DND-41 (cell line): ENCODE data around the gene RNASET2.

Source experiments
- EZH2 ChIP-seq: IDR thresholded peaks from 3 replicates; pipeline ENCODE4 v1.6.1; 2012; ENCODE audit warnings: borderline replicate concordance, low read depth, mild to moderate bottlenecking, moderate library complexity, low read length, inconsistent platforms; ENCODE audit not compliant: severe bottlenecking
- TF ChIP-seq, protein P1 (sequence below): IDR thresholded peaks from 2 replicates; pipeline ENCODE4 v1.5.1; 2012; ENCODE audit warnings: borderline replicate concordance, low read length, moderate library complexity, mild to moderate bottlenecking; ENCODE audit not compliant: poor library complexity, severe bottlenecking; ENCODE audit errors: extremely low read depth

DNA sequence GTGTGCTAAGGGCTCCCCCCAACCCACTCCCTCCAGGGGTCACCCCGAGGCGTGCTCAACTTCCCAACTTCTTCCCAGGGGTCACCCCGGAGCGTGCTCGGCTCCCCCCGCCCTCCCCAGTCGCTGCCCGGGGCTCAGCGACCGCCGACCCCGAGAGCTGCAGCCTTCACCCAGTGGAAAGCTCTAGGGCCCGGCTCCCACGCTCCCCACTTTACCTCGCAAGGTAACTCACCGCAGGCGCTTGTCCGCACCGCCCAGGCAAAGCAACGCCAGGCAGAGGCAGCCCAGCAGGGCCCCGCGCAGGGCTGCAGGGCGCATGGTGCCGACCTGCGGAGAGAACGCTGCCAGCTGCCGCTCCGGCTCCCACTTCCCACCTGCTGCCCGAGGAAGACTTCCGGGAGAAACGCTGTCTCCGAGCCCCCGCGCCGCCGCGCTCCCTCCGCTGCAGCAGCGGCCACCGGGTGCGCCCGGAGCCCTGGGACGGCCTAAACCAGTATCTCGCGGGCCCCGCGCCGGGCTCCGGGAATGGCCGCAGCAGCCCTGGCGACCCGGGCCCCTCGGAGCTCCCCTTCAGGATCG is 396 bp downstream of the RNASET2 start:
- TF ChIP-seq, protein P1, sequence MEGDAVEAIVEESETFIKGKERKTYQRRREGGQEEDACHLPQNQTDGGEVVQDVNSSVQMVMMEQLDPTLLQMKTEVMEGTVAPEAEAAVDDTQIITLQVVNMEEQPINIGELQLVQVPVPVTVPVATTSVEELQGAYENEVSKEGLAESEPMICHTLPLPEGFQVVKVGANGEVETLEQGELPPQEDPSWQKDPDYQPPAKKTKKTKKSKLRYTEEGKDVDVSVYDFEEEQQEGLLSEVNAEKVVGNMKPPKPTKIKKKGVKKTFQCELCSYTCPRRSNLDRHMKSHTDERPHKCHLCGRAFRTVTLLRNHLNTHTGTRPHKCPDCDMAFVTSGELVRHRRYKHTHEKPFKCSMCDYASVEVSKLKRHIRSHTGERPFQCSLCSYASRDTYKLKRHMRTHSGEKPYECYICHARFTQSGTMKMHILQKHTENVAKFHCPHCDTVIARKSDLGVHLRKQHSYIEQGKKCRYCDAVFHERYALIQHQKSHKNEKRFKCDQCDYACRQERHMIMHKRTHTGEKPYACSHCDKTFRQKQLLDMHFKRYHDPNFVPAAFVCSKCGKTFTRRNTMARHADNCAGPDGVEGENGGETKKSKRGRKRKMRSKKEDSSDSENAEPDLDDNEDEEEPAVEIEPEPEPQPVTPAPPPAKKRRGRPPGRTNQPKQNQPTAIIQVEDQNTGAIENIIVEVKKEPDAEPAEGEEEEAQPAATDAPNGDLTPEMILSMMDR, result no peak
- no peak for TF ChIP-seq EZH2
